HG03103 (cell line): ENCODE results near the gene COPZ1.

ENCODE experiments used
- ATAC-seq: cut with Tn5 transposase; IDR thresholded peaks from one replicate; pipeline ENCODE4 v1.9.1; 2021; ENCODE audit warnings: low read depth; ENCODE audit not compliant: unreplicated experiment

Gene COPZ1

GRCh38 chr12:54357506-54358190, 32.7 kb downstream of the COPZ1 start:
- ATAC-seq, result no peak

GRCh38 chr12:54358191-54358944, 33.4 kb downstream of the COPZ1 start:
- no peak for ATAC-seq

GRCh38 chr12:54358945-54359761, 34.2 kb downstream of the COPZ1 start:
- peak; percentile 91 for ATAC-seq

DNA sequence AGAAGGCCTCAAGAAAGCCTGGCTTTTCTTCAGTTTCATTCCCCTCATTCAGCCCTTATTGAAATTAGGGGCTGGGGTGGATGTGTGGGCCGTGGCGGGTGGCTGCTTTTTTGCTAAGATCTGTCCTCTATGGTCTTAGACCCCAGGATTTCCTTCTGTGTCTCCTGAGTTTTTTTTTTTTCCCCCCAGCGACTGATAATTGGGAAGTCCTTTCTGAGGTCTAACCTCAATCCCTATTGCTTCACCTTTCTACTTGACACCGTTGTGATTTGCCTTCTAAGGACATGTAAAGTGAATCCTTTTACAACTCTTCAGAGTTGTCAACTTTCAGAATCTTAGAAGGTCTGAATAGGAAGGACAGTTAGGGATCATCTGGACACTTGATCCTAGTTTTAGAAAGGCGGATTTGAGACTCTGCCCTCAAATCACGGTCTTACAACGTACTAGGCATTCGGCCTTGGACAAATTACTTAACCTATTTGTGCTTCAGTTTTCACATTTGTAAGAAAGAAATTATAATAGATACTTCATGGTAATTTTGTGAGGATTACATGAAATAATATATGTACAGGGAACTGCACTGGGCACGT, 34.9 kb downstream of the COPZ1 start:
- no peak for ATAC-seq

DNA sequence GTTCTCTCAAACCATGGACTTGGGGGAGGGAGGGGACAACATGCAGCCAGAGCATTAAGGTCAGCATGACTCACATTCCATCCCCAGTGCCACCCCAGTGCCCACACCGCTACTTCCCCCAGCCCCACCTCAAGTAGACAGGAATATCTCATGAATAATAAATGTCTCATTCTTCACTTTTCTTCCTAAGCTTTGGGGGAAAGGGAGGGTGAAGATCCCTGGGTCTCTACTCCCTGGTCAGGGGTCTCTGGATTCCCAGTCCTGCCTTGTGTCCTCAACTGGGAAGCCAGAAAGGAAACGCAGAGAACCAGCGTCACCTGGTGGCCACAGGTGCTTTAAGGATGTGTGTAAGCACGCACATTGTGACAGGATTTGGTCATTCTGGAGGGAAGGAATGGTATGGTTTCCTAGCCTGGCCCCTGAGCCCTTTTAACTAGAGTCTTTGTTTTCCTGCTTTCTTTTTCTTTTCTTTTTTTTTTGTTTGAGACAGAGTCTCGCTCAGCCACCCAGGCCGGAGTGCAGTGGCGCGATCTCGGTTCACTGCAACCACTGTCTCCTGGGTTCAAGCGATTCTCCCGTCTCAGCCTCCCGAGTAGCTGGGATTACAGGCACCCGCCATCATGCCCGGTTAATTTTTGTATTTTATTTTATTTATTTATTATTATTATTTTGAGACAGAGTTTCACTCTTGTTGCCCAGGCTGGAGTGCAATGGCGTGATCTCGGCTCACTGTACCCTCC, 36.0 kb downstream of the COPZ1 start:
- no peak for ATAC-seq

DNA sequence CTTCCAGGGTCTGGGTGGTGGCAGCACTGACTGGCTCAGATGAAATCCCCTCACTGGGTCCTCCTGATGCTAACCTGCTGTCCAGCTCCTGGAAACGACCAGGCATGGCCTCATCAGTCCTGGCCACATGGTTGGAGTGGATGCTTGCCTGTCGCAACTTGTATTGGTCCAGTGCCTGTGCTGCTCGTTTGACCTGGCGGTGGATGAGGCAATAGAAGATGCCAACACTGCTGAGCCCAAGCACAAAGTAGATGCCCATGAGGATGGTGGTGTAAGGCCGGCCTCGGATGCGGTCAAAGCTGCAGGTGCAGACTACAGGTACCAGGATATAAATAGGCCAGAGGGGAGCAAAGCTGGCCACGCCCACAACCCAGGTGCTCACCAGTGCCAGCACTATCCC, 38.1 kb downstream of the COPZ1 start:
- ATAC-seq, result no peak

DNA sequence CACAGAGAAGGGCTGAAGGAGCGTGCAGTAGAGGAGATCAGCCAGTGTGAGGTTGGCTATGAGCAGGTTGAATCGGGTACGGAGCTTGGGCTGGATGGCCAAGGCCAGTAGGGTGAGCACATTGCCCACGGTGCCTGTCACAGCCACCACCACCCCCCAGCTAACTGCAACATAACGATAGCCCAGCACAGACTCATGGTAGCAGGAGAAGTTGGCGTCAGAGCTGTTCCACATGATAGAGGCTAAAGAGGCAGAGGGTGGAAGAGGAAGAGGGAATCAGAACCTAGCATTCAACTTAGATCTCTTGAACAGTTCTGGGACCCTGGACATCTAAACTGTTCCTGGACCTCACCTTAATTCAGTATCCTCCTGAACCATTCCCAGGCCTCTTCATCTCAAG, 38.7 kb downstream of the COPZ1 start:
- no peak for ATAC-seq

- ATAC-seq, result no peak
Observed at GRCh38 chr12:54364413-54364812, 39.5 kb downstream of the COPZ1 start, which contains the start of gene GPR84. Gene GPR84, minus strand, starts transcription at chr12:54364486. Its CDS starts 635 bp downstream, at chr12:54363851.

DNA sequence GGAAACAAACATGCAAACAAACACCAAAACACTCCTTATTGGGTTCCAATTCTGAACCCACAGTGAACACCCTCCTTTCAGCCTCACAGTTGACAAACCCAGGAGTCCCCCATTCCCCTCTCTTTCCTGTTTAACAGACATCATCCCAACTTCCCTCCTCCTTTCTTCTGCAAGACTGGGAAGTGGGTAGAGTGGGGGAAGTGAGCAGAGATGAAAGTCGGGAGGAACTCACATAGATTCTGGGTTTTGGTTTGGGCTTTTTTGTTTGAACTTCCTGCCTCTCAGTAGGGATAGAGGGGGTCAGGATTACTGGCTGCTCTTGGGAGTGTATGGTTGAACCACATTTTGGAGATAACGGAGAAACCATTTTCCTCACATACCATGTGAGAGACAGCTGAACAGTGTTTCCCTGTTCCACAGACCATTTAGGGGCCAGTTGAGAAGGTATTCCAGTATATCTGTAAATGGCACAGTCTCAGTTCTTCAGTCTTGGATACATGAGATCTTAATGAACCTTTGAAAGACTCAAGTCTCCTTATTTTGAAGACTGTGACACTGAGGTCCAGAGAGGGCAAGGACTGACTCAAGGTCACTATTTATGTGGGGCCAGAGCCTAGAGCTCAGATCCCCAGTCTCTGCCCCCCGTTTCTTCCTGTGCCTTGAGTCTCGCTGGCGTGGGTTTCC, 43.2 kb downstream of the COPZ1 start:
- ATAC-seq, result no peak

GRCh38 chr12:54368709-54369596, 44.0 kb downstream of the COPZ1 start:
- ATAC-seq, result no peak

DNA sequence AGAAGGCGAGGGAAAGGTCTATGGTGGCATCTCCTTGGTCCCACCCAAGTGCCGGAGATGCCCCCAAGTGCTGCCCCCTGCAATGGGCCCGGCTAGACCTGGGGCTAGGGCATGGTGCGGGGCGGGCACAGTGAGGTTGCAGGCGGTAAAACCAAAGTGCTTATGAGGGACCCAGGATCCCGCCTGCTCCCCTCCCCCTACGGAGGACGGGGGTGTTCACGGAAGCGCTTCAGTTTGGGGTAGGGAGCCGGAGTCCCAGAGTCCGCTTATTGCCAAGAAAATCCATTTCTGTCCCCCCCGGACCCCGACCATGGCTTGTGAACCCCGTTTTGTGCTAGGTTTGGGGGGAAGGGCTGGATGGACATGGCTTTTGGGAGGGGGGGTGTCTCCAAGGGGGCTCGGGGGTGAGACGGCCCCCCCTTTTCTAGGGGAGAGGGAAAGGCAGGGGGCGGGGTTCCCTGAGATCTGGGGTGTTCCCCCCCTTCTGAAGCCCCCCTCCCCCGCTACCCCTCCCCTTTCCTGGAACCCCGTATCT, 44.7 kb downstream of the COPZ1 start:
- ATAC-seq, result no peak

- ATAC-seq, result no peak
Observed at GRCh38 chr12:54370171-54370730, 45.3 kb downstream of the COPZ1 start.

DNA sequence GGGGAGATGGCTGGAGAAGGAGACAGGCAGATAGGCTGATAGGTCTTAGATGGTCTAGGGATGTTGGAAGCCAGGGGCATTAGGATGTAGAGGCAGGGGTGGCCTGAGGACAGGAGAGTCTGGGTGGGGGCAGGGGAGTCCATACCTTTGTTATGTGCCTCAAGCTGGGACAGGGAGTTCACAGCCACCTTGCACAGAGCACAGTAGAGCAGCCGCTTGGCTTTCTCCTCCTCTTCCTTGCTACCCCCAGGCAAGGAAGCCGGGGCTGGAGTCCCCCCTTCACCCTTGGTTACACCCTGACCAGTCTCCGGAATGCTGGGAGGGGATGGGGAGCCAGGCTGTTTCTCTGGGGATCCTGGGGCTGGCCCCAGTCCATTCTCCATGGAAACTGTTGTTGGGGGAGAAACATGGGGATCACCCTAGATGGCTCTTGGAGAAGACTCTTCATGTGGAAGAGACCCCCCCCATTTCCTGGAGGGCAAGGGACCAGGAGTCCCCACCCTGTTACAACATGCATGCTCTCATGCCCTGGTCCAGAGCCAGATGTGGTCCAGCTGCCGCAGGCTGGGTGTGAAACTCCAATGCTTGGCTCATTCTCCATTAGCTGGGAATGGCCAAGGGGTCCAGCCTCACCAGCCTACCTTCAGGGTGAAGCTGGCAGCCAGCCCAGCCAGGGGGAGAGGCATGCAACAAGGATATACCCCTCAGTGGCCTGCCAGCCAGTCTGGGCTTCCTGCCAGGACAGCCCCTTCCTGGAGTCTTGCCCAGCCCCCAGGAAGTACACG, 46.6 kb downstream of the COPZ1 start:
- no peak for ATAC-seq

- ATAC-seq, result no peak
Observed at GRCh38 chr12:54372113-54372806, 47.3 kb downstream of the COPZ1 start.

DNA sequence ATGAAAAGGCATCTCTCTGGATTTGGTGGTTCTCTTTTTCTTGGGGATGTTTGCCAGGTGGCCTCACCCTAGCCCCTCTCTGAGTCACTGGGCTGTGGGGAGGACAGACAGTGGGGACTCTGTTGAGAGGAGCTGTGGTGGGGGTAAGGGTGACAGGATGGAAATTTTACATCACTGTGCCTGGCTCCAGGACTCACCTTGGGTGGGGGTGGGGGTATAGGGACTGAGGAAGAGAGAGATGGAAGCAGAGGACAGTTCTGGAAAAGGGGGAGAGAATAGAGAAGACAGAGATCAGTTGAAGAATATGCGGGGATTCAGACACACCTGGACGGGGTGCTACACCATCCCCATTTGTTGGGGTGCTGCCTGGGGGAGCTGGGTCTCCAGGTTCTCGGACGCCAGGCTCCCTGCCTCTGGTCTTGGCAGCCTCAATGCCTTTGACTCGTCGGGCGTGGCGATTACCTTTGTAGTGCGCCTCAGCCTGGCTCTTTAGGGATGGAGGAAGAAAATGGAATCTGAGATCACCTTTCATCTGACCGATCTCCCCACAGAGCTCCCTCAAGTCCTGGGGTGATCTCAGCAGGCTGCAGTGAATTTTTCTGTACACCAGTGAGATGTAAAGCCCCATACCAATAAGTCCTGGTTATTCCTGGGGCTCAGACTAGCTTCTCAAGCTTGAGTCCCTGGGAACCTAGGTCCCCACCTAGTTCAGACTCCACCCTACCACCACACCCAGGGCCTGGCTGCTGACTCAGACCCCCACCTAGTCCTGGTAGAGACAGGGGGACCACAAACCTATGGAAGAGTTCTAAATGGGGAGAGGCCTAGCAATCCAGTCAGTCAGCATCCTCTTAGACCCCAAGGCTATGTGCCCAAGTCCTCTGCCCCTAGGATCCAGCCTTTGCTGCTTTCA, 49.0 kb downstream of the COPZ1 start:
- no peak for ATAC-seq
